Calu3 (cell line): Measurements from ENCODE around the gene FBXL7. TPM values are rescaled to one million over a fixed set of nuclear protein-coding genes. Genes with fewer than 3 reads are reported as not detected.

Experiments used
- BruUV-seq: library from RNA; stranded (reverse); fragments of 400-500 nt; replicated peaks from 2 replicates; lab custom pipeline; 2021; lab: Mats Ljungman, UMichigan
- CTCF ChIA-PET: fragments of 300-600 bp; sonication (Branson Sonifier 250); formaldehyde crosslinking; loops from one replicate; lab custom pipeline; 2022; ENCODE audit warnings: antibody characterized with exemption; lab: Charles Lee
- DNase-seq: peaks from one replicate; pipeline ENCODE4 v3.0.0; 2022
- H3K27ac Mint-ChIP-seq: one replicate; pipeline ENCODE4 v1.8.0; 2022; ENCODE audit warnings: mixed read lengths; ENCODE audit not compliant: unreplicated experiment
- H3K27me3 Mint-ChIP-seq: one replicate; pipeline ENCODE4 v1.8.0; 2022; ENCODE audit warnings: mixed read lengths; ENCODE audit not compliant: unreplicated experiment
- H3K36me3 Mint-ChIP-seq: one replicate; pipeline ENCODE4 v1.8.0; 2022; ENCODE audit warnings: mild to moderate bottlenecking, moderate library complexity, mixed read lengths; ENCODE audit not compliant: insufficient read depth, unreplicated experiment
- H3K4me1 Mint-ChIP-seq: one replicate; pipeline ENCODE4 v1.8.0; 2022; ENCODE audit warnings: mild to moderate bottlenecking, low read depth, mixed read lengths; ENCODE audit not compliant: unreplicated experiment
- H3K4me3 Mint-ChIP-seq: one replicate; pipeline ENCODE4 v1.8.0; 2022; ENCODE audit warnings: mild to moderate bottlenecking, low read depth, moderate library complexity, mixed read lengths; ENCODE audit not compliant: unreplicated experiment
- H3K9me3 Mint-ChIP-seq: one replicate; pipeline ENCODE4 v1.8.0; 2022; ENCODE audit warnings: low read depth, mixed read lengths; ENCODE audit not compliant: unreplicated experiment
- CTCF ChIP-seq: fragments of 200-600 bp; IDR thresholded peaks from one replicate; pipeline ENCODE4 v1.8.0; 2022; ENCODE audit warnings: antibody characterized with exemption; ENCODE audit not compliant: unreplicated experiment
- intact Hi-C: fragments of 100-400 bp; cut with micrococcal nuclease; formaldehyde crosslinking; loops from one replicate; pipeline ENCODE4 v1.10.0; 2022; ENCODE audit not compliant: unreplicated experiment
- total RNA-seq: library from RNA; stranded (reverse); gene quantifications from 2 replicates; pipeline ENCODE4 v1.2.3, GENCODE V29; 2022

The FBXL7 gene
- total RNA-seq, 1 experiment from 2014 or later = not detected

- H3K9me3 Mint-ChIP-seq = peaks cover 4% of the 10 kb centered on the region
- CTCF ChIA-PET = no interaction called here
- DNase-seq = no peak
- H3K4me3 Mint-ChIP-seq = no peak overlapping the region
- no peak overlapping the region for H3K27ac Mint-ChIP-seq
- BruUV-seq = no TSS peak
- intact Hi-C loops = no loop called here
- H3K27me3 Mint-ChIP-seq = no peaks in the 10 kb centered on the region
- H3K36me3 Mint-ChIP-seq = no peaks in the 10 kb centered on the region
- H3K4me1 Mint-ChIP-seq = no peaks in the 10 kb centered on the region
- TF ChIP-seq CTCF = no peak
These were observed 331.4 kb downstream of the FBXL7 start for GRCh38 chr5:15831408-15831807.

GRCh38 chr5:15833365-15833764 is 333.4 kb downstream of the FBXL7 start:
- no peak for DNase-seq
- no peaks in the 10 kb centered on the region for H3K36me3 Mint-ChIP-seq
- no peak for TF ChIP-seq CTCF
- CTCF ChIA-PET = no interaction called here
- no peaks in the 10 kb centered on the region for H3K27me3 Mint-ChIP-seq
- no TSS peak for BruUV-seq
- H3K9me3 Mint-ChIP-seq = peaks cover 4% of the 10 kb centered on the region
- H3K4me1 Mint-ChIP-seq = no peaks in the 10 kb centered on the region
- intact Hi-C loops = no loop called here
- H3K4me3 Mint-ChIP-seq = no peak overlapping the region
- H3K27ac Mint-ChIP-seq = no peak overlapping the region

- Mint-ChIP-seq H3K27ac (no peak overlapping the region), H3K4me3 (no peak overlapping the region), H3K4me1 (no peaks in the 10 kb centered on the region), H3K36me3 (no peaks in the 10 kb centered on the region), H3K9me3 (peaks cover 9% of the 10 kb centered on the region), H3K27me3 (no peaks in the 10 kb centered on the region)
- TF ChIP-seq CTCF = no peak
- DNase-seq = no peak
- intact Hi-C loops = no loop called here
- CTCF ChIA-PET = no interaction called here
- no TSS peak for BruUV-seq
These were observed 334.7 kb downstream of the FBXL7 start for GRCh38 chr5:15834596-15835245.

GRCh38 chr5:15835514-15835913 is 335.5 kb downstream of the FBXL7 start:
- H3K27me3 Mint-ChIP-seq = no peaks in the 10 kb centered on the region
- no peaks in the 10 kb centered on the region for H3K36me3 Mint-ChIP-seq
- H3K4me3 Mint-ChIP-seq = no peak overlapping the region
- no peak for DNase-seq
- H3K27ac Mint-ChIP-seq = no peak overlapping the region
- no peak for TF ChIP-seq CTCF
- intact Hi-C loops = no loop called here
- H3K4me1 Mint-ChIP-seq = no peaks in the 10 kb centered on the region
- peaks cover 10% of the 10 kb centered on the region for H3K9me3 Mint-ChIP-seq
- CTCF ChIA-PET = no interaction called here
- no TSS peak for BruUV-seq
